Neural progenitor cell (in vitro differentiated cells): Measurements from ENCODE around the gene CNR2.

Source experiments
- EZH2 ChIP-seq: fragments of 200-600 bp; sonication (generic); IDR thresholded peaks from 2 replicates; pipeline ENCODE4 v1.6.1; 2017; ENCODE audit warnings: antibody characterized with exemption, mild to moderate bottlenecking, moderate library complexity
- EZH2phosphoT487 ChIP-seq: fragments of 200-600 bp; sonication (generic); IDR thresholded peaks from 2 replicates; pipeline ENCODE4 v1.6.1; 2017; ENCODE audit warnings: antibody characterized with exemption
- TF ChIP-seq, protein P1 (sequence below): fragments of 200-600 bp; sonication (generic); IDR thresholded peaks from 2 replicates; pipeline ENCODE4 v1.5.1; 2017; ENCODE audit warnings: antibody characterized with exemption, mild to moderate bottlenecking

- TF ChIP-seq, protein P1, sequence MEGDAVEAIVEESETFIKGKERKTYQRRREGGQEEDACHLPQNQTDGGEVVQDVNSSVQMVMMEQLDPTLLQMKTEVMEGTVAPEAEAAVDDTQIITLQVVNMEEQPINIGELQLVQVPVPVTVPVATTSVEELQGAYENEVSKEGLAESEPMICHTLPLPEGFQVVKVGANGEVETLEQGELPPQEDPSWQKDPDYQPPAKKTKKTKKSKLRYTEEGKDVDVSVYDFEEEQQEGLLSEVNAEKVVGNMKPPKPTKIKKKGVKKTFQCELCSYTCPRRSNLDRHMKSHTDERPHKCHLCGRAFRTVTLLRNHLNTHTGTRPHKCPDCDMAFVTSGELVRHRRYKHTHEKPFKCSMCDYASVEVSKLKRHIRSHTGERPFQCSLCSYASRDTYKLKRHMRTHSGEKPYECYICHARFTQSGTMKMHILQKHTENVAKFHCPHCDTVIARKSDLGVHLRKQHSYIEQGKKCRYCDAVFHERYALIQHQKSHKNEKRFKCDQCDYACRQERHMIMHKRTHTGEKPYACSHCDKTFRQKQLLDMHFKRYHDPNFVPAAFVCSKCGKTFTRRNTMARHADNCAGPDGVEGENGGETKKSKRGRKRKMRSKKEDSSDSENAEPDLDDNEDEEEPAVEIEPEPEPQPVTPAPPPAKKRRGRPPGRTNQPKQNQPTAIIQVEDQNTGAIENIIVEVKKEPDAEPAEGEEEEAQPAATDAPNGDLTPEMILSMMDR = no peak
- TF ChIP-seq EZH2phosphoT487 = no peak
- TF ChIP-seq EZH2 = no peak
These were observed 68.0 kb downstream of the CNR2 start for GRCh38 chr1:23845163-23845562.
